Cerebellar cortex (tissue), 1 donor: ENCODE results near the gene ZNF354B.

Experiments
- DNase-seq: peaks from one replicate; pipeline ENCODE4 v3.0.0-alpha.2; 2015; ENCODE audit warnings: low spot score

The ZNF354B gene

GRCh38 chr5:178883815-178884430, 24.2 kb downstream of the ZNF354B start:
- no peak for DNase-seq

GRCh38 chr5:178895615-178896571, 36.1 kb downstream of the ZNF354B start, which contains the start of gene ZFP2:
TSS of gene ZFP2 (plus strand) at chr5:178895913. CDS start at chr5:178931314, 35,401 bp downstream.
- peak; percentile 81 for DNase-seq

- no peak for DNase-seq
Observed at GRCh38 chr5:178899289-178899688, 39.5 kb downstream of the ZNF354B start.

GRCh38 chr5:178902849-178903248, 43.1 kb downstream of the ZNF354B start:
- DNase-seq: no peak

- no peak for DNase-seq
Observed at GRCh38 chr5:178931846-178932760, 72.3 kb downstream of the ZNF354B start.
